HCT116 (cell line): Measurements from ENCODE around the gene ATP13A5. TPM values are rescaled to one million over a fixed set of nuclear protein-coding genes. Genes with fewer than 3 reads are reported as not detected.

Experiments
- ATAC-seq: fragments of 200-7000 bp; cut with Tn5 transposase; 2 replicates; pipeline ENCODE4 v1.9.1; 2020; ENCODE audit warnings: mild to moderate bottlenecking, moderate library complexity
- BruUV-seq: library from RNA; stranded (reverse); fragments of 400-500 nt; replicated peaks from 2 replicates; lab custom pipeline; 2021; lab: Mats Ljungman, UMichigan
- CTCF ChIA-PET: fragments of 300-600 bp; sonication (Branson Sonifier 250); formaldehyde crosslinking; loops from one replicate; lab custom pipeline; 2021; ENCODE audit warnings: antibody characterized with exemption; lab: Charles Lee
- POLR2A ChIA-PET: fragments of 300-600, 350-600 bp; sonication (Branson Sonifier 250); formaldehyde crosslinking; loops from one replicate; lab custom pipeline; 2021; ENCODE audit warnings: antibody characterized with exemption; lab: Charles Lee
- RAD21 ChIA-PET, 2 experiments: fragments of 300-600 bp; sonication (Branson Sonifier 250); formaldehyde crosslinking; loops; one replicate each; lab custom pipeline; 2023; ENCODE audit warnings: low total read pairs in 2 of 2; ENCODE audit not compliant: uncharacterized antibody in 2 of 2, unreplicated experiment in 2 of 2, low non-redundant PET in 1 of 2; lab: Charles Lee
- DNase-seq: peaks from one replicate; pipeline ENCODE4 v3.0.0-alpha.2; 2010; ENCODE audit warnings: low read depth, low spot score
- H2AFZ ChIP-seq: fragments of 200-600 bp; shearing (Covaris generic), sonication (generic); 2 replicates; pipeline ENCODE4 v1.6.1; 2017; ENCODE audit warnings: low read depth, mixed run types, mixed read lengths, antibody characterized with exemption, low read length; ENCODE audit not compliant: poor library complexity, severe bottlenecking
- H3K27ac ChIP-seq: 2 replicates; pipeline ENCODE4 v1.5.1; 2012; ENCODE audit warnings: low read depth, low read length
- H3K27me3 ChIP-seq: fragments of 200-600 bp; sonication (generic); 2 replicates; pipeline ENCODE4 v1.6.1; 2016; ENCODE audit warnings: mixed run types, low read length, mixed read lengths; ENCODE audit not compliant: insufficient read depth
- H3K36me3 ChIP-seq, 2 experiments: fragments of 200-500 bp in 1 of 2; fragments of 200-600 bp in 1 of 2; sonication (Bioruptor generic) in 1 of 2; sonication (generic) in 1 of 2; 2 replicates each; pipeline versions ENCODE4 v1.5.1 to v1.6.1; 2014 to 2016; ENCODE audit warnings: low read length in 2 of 2, inconsistent platforms in 1 of 2, mixed read lengths in 1 of 2, mixed run types in 1 of 2; ENCODE audit not compliant: insufficient read depth in 2 of 2, control insufficient read depth in 1 of 2
- H3K4me1 ChIP-seq, 2 experiments: fragments of 200-600 bp in 1 of 2; sonication (generic) in 1 of 2; 2 replicates each; pipeline versions ENCODE4 v1.5.1 to v1.6.1; 2012 to 2017; ENCODE audit warnings: low read length in 2 of 2, inconsistent platforms in 1 of 2, mild to moderate bottlenecking in 1 of 2, mixed read lengths in 1 of 2, mixed run types in 1 of 2, moderate library complexity in 1 of 2; ENCODE audit not compliant: insufficient read depth in 2 of 2, control insufficient read depth in 1 of 2
- H3K4me2 ChIP-seq: fragments of 200-600 bp; sonication (generic); 2 replicates; pipeline ENCODE4 v1.6.1; 2017; ENCODE audit warnings: mixed run types, low read length, mixed read lengths
- H3K4me3 ChIP-seq, 2 experiments: fragments of 200-600 bp in 1 of 2; sonication (generic) in 1 of 2; replicated peaks in 1 of 2; 2 replicates each; pipeline ENCODE4 v1.5.1; 2011 to 2016; ENCODE audit warnings: low read length in 2 of 2, control low read depth in 1 of 2, low read depth in 1 of 2, mild to moderate bottlenecking in 1 of 2, mixed read lengths in 1 of 2, mixed run types in 1 of 2
- H3K79me2 ChIP-seq: fragments of 200-600 bp; sonication (generic); 2 replicates; pipeline ENCODE4 v1.6.1; 2017; ENCODE audit warnings: mild to moderate bottlenecking, mixed run types, low read length, moderate library complexity, mixed read lengths; ENCODE audit not compliant: insufficient read depth
- H3K9ac ChIP-seq: fragments of 200-600 bp; sonication (generic); 2 replicates; pipeline ENCODE4 v1.6.1; 2016; ENCODE audit warnings: low read length, mixed read lengths
- H3K9me2 ChIP-seq: fragments of 200-600 bp; sonication (generic), shearing (Covaris generic); 2 replicates; pipeline ENCODE4 v1.6.1; 2017; ENCODE audit warnings: mixed run types, mild to moderate bottlenecking, moderate library complexity; ENCODE audit not compliant: insufficient read depth
- H3K9me3 ChIP-seq, 2 experiments: fragments of 200-500 bp in 1 of 2; fragments of 200-600 bp in 1 of 2; sonication (Bioruptor generic) in 1 of 2; sonication (generic) in 1 of 2; 2 replicates each; pipeline ENCODE4 v1.6.1; 2014 to 2017; ENCODE audit warnings: low read length in 2 of 2, mixed read lengths in 2 of 2, inconsistent platforms in 1 of 2, low read depth in 1 of 2, mild to moderate bottlenecking in 1 of 2, mixed run types in 1 of 2, moderate library complexity in 1 of 2; ENCODE audit not compliant: control insufficient read depth in 1 of 2, insufficient read depth in 1 of 2
- H4K20me1 ChIP-seq: fragments of 200-600 bp; sonication (generic), shearing (Covaris generic); 2 replicates; pipeline ENCODE4 v1.6.1; 2017; ENCODE audit warnings: mixed run types, mild to moderate bottlenecking, moderate library complexity; ENCODE audit not compliant: insufficient read depth
- CBX3 ChIP-seq: IDR thresholded peaks from 2 replicates; pipeline ENCODE4 v1.6.1; 2012; ENCODE audit warnings: low read depth
- EZH2 ChIP-seq: fragments of 200-600 bp; sonication (generic); IDR thresholded peaks from 2 replicates; pipeline ENCODE4 v1.6.1; 2017; ENCODE audit warnings: antibody characterized with exemption, mixed run types
- JUND ChIP-seq: IDR thresholded peaks from 2 replicates; pipeline ENCODE4 v1.6.1; 2012
- POLR2A ChIP-seq: IDR thresholded peaks from 2 replicates; pipeline ENCODE4 v1.7.0; 2011; ENCODE audit warnings: borderline replicate concordance; ENCODE audit not compliant: insufficient read depth, insufficient read length; ENCODE audit errors: extremely low read depth
- POLR2AphosphoS5 ChIP-seq: IDR thresholded peaks from 2 replicates; pipeline ENCODE4 v1.6.1; 2011; ENCODE audit warnings: mild to moderate bottlenecking, low read depth, low read length, moderate library complexity
- RAD21 ChIP-seq: IDR thresholded peaks from 2 replicates; pipeline ENCODE4 v1.6.1; 2012; ENCODE audit warnings: low read depth, mild to moderate bottlenecking
- SP1 ChIP-seq: IDR thresholded peaks from 2 replicates; pipeline ENCODE4 v1.6.1; 2012; ENCODE audit warnings: low read depth
- SRF ChIP-seq: IDR thresholded peaks from 2 replicates; pipeline ENCODE4 v1.6.1; 2012; ENCODE audit warnings: low read depth
- intact Hi-C: fragments of 100-400 bp; cut with micrococcal nuclease; formaldehyde crosslinking; loops from 2 replicates; pipeline ENCODE4 v1.10.0; 2022
- total RNA-seq: library from RNA; stranded (reverse); gene quantifications from one replicate; pipeline ENCODE4 v1.2.1, GENCODE V29; 2021; ENCODE audit not compliant: unreplicated experiment
- TF ChIP-seq, protein P1 (sequence below): IDR thresholded peaks from 2 replicates; pipeline ENCODE4 v1.6.1; 2012
- TF ChIP-seq, protein P2 (sequence below): IDR thresholded peaks from 2 replicates; pipeline ENCODE4 v1.6.1; 2012; ENCODE audit warnings: low read depth

The ATP13A5 gene
- total RNA-seq, 1 experiment from 2014 or later = not detected

DNA sequence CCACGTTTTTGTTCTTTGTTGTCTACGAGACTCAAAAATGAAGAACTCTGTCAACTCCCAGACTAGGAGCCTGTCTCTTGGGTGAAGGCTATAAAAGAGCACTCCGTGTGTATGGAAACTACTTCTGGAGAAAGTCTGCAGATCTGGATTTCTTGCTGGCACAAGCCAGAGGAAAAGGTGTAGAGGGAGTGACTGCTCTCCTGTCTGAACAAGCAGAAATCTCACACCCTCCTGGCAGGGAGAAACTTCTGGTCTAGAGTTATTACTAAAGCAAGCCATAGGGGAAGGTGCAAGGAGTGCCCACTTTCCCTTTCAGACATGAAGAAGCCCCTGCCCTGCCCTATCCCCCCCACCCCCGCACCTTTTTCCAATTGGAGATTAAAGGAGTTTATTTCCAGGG is 128.1 kb downstream of the ATP13A5 start:
- Histone ChIP-seq H3K9me3 (no peaks in the 10 kb centered on the region), H3K27me3 (peaks cover 18% of the 10 kb centered on the region), H4K20me1 (no peaks in the 10 kb centered on the region), H2AFZ (no peak overlapping the region), H3K9me2 (no peaks in the 10 kb centered on the region), H3K4me2 (no peak overlapping the region), H3K4me3 (no peak overlapping the region), H3K9ac (no peak overlapping the region), H3K36me3 (no peaks in the 10 kb centered on the region), H3K4me1 (no peaks in the 10 kb centered on the region), H3K27ac (no peak overlapping the region), H3K79me2 (no peaks in the 10 kb centered on the region)
- DNase-seq (no peak), ATAC-seq (no peak)
- intact Hi-C loops = no loop called here
- ChIA-PET RAD21 (no interaction called here), CTCF (no interaction called here), POLR2A (no interaction called here)
- TF ChIP-seq JUND (no peak), POLR2A (no peak), EZH2 (no peak), CBX3 (no peak), SRF (no peak), RAD21 (no peak), POLR2AphosphoS5 (no peak), SP1 (no peak)
- TF ChIP-seq, protein P1, sequence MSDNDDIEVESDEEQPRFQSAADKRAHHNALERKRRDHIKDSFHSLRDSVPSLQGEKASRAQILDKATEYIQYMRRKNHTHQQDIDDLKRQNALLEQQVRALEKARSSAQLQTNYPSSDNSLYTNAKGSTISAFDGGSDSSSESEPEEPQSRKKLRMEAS = no peak
- TF ChIP-seq, protein P2, sequence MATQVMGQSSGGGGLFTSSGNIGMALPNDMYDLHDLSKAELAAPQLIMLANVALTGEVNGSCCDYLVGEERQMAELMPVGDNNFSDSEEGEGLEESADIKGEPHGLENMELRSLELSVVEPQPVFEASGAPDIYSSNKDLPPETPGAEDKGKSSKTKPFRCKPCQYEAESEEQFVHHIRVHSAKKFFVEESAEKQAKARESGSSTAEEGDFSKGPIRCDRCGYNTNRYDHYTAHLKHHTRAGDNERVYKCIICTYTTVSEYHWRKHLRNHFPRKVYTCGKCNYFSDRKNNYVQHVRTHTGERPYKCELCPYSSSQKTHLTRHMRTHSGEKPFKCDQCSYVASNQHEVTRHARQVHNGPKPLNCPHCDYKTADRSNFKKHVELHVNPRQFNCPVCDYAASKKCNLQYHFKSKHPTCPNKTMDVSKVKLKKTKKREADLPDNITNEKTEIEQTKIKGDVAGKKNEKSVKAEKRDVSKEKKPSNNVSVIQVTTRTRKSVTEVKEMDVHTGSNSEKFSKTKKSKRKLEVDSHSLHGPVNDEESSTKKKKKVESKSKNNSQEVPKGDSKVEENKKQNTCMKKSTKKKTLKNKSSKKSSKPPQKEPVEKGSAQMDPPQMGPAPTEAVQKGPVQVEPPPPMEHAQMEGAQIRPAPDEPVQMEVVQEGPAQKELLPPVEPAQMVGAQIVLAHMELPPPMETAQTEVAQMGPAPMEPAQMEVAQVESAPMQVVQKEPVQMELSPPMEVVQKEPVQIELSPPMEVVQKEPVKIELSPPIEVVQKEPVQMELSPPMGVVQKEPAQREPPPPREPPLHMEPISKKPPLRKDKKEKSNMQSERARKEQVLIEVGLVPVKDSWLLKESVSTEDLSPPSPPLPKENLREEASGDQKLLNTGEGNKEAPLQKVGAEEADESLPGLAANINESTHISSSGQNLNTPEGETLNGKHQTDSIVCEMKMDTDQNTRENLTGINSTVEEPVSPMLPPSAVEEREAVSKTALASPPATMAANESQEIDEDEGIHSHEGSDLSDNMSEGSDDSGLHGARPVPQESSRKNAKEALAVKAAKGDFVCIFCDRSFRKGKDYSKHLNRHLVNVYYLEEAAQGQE = no peak
- no TSS peak for BruUV-seq
